AG04450 (cell line): ENCODE measurements around the gene TTC39A. TPM values are rescaled to one million over a fixed set of nuclear protein-coding genes. Genes with fewer than 3 reads are reported as not detected.

Source experiments
- CTCF ChIA-PET: fragments of 300-600, 350-600 bp; formaldehyde crosslinking; extraction: SDS; loops from one replicate; lab custom pipeline; 2022; ENCODE audit warnings: antibody characterized with exemption, inconsistent platforms; lab: Charles Lee
- POLR2A ChIA-PET: fragments of 350-600 bp; formaldehyde crosslinking; extraction: SDS; loops from one replicate; lab custom pipeline; 2021; ENCODE audit warnings: antibody characterized with exemption, inconsistent platforms; lab: Yijun Ruan, JAX
- DNase-seq: peaks from one replicate; pipeline ENCODE4 v3.0.0-alpha.2; 2011; ENCODE audit warnings: low read depth, low spot score
- H3K27ac ChIP-seq: one replicate; pipeline ENCODE4 v1.5.1; 2012; ENCODE audit warnings: low read depth, low read length, control low read depth
- H3K27me3 ChIP-seq: one replicate; pipeline ENCODE4 v1.6.0; 2012; ENCODE audit warnings: low read length; ENCODE audit not compliant: control insufficient read depth, insufficient read depth
- H3K4me3 ChIP-seq: 2 replicates; pipeline ENCODE4 v1.5.1; 2011; ENCODE audit warnings: mild to moderate bottlenecking, low read depth, low read length, control low read depth
- H3K9me3 ChIP-seq: 2 replicates; pipeline ENCODE4 v1.5.1; 2012; ENCODE audit warnings: low read length; ENCODE audit not compliant: control insufficient read depth, insufficient read depth
- polyA plus RNA-seq: library from polyadenylated mRNA; depleted of rRNA; stranded (reverse); fragments of >200 nt; gene quantifications from 2 replicates; pipeline ENCODE4 v1.2.3, GENCODE V29; 2011
- TF ChIP-seq, protein P1 (sequence below): IDR thresholded peaks from 2 replicates; pipeline ENCODE4 v1.5.1; 2011; ENCODE audit warnings: low read depth, low read length, control low read depth, inconsistent platforms

The TTC39A gene
- polyA plus RNA-seq, 1 experiment: 0.21 TPM

DNA sequence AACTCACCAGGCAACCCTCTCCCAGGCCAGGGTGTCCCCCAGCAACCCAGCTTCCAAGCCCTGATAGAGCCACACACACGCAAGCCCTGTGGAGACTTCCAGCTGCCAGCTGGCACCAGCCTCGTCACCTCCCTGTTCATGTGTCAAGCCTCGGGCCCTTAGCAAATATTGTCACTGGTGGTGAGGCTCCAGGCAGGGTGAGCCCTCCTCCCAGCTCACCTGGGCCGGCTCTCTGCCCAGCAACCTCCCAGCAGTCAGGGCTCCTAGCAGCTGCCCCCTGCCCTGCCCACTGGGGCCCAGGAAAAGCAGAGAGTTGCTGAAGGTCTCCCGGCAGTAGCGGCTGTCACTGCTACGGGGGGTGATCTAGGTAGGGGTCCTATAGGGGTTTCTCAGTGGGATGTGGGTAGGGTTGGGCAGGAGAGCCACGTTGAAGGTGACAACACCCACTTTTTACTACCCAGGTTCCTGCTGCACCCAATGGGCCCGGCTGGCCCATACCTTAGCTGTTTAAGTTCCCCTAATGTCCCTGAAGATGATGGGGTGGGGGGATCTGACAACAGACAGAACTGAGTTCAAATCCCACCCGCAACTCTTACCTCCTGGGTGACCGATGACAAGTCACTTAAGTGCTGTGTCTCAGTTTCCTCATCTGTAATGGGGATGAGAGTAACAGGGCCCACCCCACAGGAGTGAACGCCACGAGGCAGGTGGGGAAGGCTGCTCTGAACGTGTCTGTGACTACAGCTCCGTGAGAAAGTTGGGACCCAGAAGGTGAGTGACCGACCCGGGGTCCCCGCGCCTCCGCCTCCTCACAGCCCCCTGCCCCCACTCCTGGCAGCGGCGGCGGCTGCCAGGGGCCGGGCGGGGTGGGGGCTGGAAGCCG is 678 bp downstream of the TTC39A start:
- TF ChIP-seq, protein P1, sequence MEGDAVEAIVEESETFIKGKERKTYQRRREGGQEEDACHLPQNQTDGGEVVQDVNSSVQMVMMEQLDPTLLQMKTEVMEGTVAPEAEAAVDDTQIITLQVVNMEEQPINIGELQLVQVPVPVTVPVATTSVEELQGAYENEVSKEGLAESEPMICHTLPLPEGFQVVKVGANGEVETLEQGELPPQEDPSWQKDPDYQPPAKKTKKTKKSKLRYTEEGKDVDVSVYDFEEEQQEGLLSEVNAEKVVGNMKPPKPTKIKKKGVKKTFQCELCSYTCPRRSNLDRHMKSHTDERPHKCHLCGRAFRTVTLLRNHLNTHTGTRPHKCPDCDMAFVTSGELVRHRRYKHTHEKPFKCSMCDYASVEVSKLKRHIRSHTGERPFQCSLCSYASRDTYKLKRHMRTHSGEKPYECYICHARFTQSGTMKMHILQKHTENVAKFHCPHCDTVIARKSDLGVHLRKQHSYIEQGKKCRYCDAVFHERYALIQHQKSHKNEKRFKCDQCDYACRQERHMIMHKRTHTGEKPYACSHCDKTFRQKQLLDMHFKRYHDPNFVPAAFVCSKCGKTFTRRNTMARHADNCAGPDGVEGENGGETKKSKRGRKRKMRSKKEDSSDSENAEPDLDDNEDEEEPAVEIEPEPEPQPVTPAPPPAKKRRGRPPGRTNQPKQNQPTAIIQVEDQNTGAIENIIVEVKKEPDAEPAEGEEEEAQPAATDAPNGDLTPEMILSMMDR: no peak
- ChIA-PET CTCF (interaction anchor here (0.7 kb wide), 1 partner anchor 33 kb away, joined by 4 read pairs; no protein-coding TSS in a partner anchor), POLR2A (no interaction called here)
- H3K27ac ChIP-seq: no peak overlapping the region
- H3K27me3 ChIP-seq: peaks cover 2% of the 10 kb centered on the region
- no peak for DNase-seq
- peak overlapping the region; percentile 7; the same call in 1 of the 2 replicates for H3K4me3 ChIP-seq
- H3K9me3 ChIP-seq: no peaks in the 10 kb centered on the region

DNA sequence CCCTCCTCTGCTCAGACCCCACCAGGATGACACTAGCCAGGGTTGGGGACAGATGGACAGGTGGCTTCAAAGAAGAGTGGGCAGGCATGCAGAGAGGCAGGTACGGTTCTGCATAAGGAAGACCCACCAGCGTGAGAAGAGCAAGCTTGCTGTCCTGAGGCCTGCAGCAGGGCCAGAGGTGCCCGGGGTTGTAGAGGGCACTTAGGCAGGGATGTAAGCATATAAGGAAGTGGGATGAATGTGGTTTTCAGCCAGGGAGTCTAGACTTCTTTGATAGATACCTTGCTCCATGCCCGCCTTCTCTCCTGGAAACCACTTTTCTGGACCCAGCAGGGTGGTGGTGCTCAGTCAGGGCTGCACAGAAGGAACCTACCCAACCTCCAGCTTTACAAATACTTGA is 1.4 kb downstream of the TTC39A start:
- H3K9me3 ChIP-seq: no peaks in the 10 kb centered on the region
- ChIA-PET CTCF (interaction anchor here (0.7 kb wide), 1 partner anchor 32 kb away, joined by 4 read pairs; no protein-coding TSS in a partner anchor), POLR2A (no interaction called here)
- no peak for DNase-seq
- TF ChIP-seq, protein P1: no peak
- H3K4me3 ChIP-seq: no peak overlapping the region
- no peak overlapping the region for H3K27ac ChIP-seq
- peaks cover 2% of the 10 kb centered on the region for H3K27me3 ChIP-seq

DNA sequence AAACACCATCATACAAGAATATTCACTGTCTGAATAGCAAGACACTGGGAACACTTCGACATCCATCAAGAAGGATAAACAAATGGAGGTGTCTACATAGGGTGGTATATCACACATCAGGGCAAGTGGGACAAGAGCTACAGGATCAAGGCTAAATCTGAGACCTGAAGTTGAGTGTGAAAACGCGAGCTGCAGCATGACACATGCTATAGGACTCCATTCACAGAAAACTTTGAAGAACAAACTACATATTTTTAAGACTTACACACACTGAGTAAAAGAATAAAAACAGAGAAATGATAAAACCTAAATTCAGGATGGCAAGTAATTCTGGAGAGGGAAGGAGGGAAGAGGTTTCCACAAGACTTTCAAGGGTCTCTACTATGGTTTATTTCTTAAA is 2.1 kb downstream of the TTC39A start:
- H3K27me3 ChIP-seq: peaks cover 2% of the 10 kb centered on the region
- POLR2A ChIA-PET: no interaction called here
- H3K4me3 ChIP-seq: no peak overlapping the region
- TF ChIP-seq, protein P1: no peak
- peak; percentile 16 for DNase-seq
- no peak overlapping the region for H3K27ac ChIP-seq
- no peaks in the 10 kb centered on the region for H3K9me3 ChIP-seq
- CTCF ChIA-PET: no interaction called here

DNA sequence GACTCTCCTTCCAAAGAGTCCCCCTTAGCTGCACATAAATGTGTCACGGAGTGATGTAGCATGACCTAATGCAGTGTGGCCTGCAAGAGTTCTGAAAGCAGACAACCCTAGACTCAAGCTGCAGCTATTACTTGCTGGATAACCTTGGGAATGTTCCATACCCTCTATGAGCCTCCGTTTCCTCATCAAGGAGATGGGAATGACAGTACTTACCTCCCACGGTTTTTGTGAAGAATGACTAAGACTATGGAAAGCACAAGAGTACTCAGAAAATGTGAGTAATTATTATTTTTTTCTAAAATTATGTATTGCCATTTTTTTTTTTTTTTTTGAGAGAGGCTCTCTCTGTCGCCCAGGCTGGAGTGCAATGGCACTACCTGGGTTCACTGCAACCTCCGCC is 3.0 kb downstream of the TTC39A start:
- TF ChIP-seq, protein P1: no peak
- no peak for DNase-seq
- POLR2A ChIA-PET: interaction anchor here (0.5 kb wide), 1 partner anchor 179 kb away, joined by 3 read pairs; no protein-coding TSS in a partner anchor
- Histone ChIP-seq H3K27ac (no peak overlapping the region), H3K4me3 (no peak overlapping the region), H3K27me3 (peaks cover 2% of the 10 kb centered on the region), H3K9me3 (no peaks in the 10 kb centered on the region)
- CTCF ChIA-PET: no interaction called here

DNA sequence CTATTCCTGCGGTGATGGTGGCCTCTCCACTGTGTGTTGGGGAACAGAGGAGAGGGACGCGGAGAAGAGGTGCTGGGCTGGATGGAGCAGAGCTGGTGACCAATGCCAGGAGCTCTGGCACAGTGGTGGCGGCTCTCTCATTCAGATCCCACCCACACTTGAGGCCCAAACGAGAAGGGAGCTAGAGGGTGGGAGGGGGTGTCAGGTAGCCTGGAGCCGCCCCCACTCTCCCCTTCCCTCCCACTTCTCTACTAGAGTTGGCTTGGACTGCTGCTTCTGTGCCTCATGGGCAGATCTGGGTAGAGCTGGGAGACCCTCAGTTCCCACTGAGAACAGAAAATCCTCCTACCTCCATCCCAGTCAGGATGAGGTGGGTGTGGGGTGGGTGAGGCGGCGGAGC is 3.5 kb downstream of the TTC39A start:
- DNase-seq: no peak
- Histone ChIP-seq H3K27ac (no peak overlapping the region), H3K9me3 (no peaks in the 10 kb centered on the region), H3K27me3 (peaks cover 2% of the 10 kb centered on the region), H3K4me3 (no peak overlapping the region)
- TF ChIP-seq, protein P1: no peak
- CTCF ChIA-PET: no interaction called here
- POLR2A ChIA-PET: interaction anchor here (0.5 kb wide), 1 partner anchor 179 kb away, joined by 3 read pairs; no protein-coding TSS in a partner anchor
